Measurements from ENCODE around the gene MTUS2.

DNA sequence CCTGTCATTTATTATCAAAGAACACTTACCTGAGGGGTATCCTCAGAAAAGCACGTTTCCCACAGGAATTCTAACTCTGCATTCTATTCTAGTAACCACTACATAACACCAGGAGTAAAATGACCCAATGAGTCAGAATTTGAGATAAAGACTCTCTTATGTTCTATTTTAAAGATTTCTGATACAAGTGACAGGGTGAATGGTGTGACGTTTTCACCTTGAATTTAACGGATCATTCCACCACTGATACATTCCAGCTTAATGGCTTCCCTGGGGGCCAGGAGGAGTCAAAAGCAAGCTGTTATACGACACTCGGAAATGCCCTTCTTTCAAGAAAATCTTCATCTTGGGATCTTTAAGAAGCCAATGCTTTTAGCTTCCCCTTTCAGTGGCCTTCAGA, 720.2 kb downstream of the MTUS2 start:
- TF ChIP-seq, protein P1, sequence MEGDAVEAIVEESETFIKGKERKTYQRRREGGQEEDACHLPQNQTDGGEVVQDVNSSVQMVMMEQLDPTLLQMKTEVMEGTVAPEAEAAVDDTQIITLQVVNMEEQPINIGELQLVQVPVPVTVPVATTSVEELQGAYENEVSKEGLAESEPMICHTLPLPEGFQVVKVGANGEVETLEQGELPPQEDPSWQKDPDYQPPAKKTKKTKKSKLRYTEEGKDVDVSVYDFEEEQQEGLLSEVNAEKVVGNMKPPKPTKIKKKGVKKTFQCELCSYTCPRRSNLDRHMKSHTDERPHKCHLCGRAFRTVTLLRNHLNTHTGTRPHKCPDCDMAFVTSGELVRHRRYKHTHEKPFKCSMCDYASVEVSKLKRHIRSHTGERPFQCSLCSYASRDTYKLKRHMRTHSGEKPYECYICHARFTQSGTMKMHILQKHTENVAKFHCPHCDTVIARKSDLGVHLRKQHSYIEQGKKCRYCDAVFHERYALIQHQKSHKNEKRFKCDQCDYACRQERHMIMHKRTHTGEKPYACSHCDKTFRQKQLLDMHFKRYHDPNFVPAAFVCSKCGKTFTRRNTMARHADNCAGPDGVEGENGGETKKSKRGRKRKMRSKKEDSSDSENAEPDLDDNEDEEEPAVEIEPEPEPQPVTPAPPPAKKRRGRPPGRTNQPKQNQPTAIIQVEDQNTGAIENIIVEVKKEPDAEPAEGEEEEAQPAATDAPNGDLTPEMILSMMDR (conservative IDR thresholded peaks at IDR 0.05; ENCODE audit: low read depth in 2 of 2) = no peak
- TF ChIP-seq EZH2 (IDR thresholded peaks at IDR 0.05; ENCODE audit: low read depth, unreplicated experiment) (no peak), EZH2phosphoT487 (IDR thresholded peaks at IDR 0.05; ENCODE audit: unreplicated experiment) (no peak), JUNB (IDR thresholded peaks at IDR 0.05; ENCODE audit: unreplicated experiment) (no peak), POLR2AphosphoS5 (IDR thresholded peaks at IDR 0.05; ENCODE audit: low read depth) (no peak), CREB1 (CRISPR knock-in tag; IDR thresholded peaks at IDR 0.05; ENCODE audit: low read depth) (no peak), ZNF114 (CRISPR knock-in tag; IDR thresholded peaks at IDR 0.05) (no peak), STAT1 (IDR thresholded peaks at IDR 0.05; ENCODE audit: unreplicated experiment) (no peak)
- TF ChIP-seq, protein P2, sequence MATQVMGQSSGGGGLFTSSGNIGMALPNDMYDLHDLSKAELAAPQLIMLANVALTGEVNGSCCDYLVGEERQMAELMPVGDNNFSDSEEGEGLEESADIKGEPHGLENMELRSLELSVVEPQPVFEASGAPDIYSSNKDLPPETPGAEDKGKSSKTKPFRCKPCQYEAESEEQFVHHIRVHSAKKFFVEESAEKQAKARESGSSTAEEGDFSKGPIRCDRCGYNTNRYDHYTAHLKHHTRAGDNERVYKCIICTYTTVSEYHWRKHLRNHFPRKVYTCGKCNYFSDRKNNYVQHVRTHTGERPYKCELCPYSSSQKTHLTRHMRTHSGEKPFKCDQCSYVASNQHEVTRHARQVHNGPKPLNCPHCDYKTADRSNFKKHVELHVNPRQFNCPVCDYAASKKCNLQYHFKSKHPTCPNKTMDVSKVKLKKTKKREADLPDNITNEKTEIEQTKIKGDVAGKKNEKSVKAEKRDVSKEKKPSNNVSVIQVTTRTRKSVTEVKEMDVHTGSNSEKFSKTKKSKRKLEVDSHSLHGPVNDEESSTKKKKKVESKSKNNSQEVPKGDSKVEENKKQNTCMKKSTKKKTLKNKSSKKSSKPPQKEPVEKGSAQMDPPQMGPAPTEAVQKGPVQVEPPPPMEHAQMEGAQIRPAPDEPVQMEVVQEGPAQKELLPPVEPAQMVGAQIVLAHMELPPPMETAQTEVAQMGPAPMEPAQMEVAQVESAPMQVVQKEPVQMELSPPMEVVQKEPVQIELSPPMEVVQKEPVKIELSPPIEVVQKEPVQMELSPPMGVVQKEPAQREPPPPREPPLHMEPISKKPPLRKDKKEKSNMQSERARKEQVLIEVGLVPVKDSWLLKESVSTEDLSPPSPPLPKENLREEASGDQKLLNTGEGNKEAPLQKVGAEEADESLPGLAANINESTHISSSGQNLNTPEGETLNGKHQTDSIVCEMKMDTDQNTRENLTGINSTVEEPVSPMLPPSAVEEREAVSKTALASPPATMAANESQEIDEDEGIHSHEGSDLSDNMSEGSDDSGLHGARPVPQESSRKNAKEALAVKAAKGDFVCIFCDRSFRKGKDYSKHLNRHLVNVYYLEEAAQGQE (IDR thresholded peaks at IDR 0.05; ENCODE audit: unreplicated experiment) = no peak
